ENCODE data around the gene ERGIC1.
"Not testable (repeated sequence)": the region's sequence is repeated elsewhere in the genome, so short reads cannot be mapped to it uniquely, and the experiment has no call there.

Gene ERGIC1

DNA sequence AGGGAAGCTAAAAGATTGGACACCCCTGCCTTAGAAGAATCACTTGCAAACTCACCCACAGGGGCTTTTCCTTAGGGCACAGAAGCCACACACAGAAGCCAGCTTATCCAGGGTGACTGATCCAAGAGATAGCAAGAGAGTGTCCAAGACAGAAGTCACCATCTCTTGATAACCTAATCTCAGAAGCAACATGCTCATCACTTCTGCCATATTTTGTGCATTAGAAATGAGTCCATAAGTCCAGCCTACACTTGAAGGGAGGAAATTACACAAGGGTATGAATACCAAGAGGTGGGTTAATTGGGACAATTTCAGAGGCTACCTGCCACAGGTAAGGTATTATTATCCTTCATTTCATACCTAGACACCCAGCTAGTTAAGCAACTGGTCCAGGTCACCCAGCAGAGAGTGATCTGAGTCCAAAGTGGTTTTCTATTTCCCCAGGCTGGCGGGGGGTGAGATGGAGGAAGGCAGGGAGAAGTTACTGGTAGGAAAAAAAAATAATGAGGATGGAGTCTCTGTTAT is 3.7 kb upstream of the ERGIC1 start:
- no peak for DNase-seq

DNA sequence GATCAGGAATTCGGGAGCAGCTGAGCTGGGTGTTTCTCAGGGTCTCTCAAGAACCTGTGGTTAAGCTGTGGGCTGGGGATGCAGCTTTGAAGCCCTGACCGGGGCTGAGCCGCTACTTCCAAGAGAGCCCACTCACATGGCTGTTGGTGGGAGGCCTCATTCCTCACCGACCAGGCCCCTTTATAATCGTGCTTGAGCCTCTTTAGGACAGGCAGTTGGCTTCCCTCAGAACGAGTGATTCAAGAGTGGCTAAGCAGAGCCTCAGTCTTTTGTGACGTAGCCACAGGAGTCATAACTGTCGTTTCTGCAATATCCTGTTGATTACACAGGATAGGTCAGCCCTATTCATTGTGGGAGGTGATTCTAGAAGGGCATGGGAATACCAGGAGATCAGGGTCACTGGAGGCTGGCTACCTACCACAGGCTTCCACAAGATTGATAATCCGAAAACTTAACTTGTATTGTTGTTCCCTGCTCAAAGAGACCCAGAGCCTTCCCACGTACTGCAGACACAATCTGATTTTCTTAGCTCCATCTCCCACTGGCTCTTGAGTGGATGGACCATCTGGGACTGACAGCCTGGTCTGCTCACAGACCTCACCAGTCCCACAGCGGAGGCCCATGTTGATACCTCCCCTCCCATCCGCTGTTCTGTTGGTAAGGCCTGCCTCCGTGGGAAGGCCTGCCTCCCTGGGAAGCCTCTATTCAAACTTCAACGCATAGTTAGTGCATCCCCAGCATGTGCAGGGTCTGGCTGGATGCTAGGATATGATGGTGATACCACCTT is 3.0 kb upstream of the ERGIC1 start:
- DNase-seq = no peak

DNA sequence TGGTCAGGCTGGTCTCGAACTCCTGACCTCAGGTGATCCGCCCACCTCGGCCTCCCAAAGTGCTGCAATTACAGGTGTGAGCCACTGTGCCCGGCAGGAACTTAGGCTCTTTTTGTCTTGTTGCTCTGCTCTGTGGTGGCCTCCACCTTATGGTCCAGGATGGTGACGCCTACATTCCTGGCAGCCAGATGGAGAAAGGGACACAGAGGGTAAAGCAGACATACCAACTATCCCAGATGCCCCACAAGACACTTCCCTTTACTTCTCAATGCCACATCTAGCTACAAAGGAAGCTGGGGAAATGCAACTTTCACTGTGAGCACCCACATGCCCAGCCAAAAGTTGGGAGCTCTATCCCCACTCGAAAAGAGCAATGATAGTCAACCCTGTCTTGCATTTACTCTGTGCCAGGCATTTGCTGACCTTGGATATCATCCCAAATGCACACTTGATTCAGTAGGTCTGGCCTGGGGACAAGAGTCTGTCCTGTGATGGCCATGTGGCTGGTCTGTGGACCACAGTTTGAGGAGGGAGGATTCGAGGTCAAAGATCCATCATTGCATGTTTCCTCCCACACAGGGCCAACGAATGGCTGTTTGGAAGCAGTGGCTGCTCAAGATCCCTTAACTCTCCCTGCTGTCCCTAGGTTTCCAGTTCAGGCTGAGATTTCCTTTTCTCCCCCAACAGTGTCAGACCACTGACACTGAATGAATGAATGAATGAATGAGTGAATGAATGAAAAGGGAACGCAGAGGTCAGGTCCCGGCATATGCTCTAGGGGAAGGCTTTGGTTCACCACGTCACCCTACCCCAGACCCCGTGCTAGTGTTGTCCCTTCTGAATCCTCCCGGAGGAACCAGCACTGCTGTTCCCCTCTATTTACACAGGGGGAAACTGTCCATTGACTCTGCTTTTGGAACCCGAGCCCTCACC is 1.4 kb upstream of the ERGIC1 start:
- no peak for DNase-seq

DNA sequence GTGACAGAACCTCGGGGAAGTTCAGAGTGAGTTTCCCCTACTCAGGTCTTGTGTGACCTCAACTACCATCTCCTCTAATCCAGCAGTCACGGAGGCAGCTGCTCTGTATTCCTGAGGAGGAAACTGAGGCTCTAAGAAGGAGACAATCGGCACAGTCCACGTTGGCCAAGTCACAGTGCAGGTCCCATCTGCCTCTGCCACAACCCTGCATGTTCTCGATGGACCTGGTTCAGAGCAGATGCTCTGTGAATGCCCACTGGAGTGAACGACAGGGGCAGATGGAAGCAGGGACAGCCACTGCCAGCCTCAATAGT is 722 bp upstream of the ERGIC1 start:
- no peak for DNase-seq

DNA sequence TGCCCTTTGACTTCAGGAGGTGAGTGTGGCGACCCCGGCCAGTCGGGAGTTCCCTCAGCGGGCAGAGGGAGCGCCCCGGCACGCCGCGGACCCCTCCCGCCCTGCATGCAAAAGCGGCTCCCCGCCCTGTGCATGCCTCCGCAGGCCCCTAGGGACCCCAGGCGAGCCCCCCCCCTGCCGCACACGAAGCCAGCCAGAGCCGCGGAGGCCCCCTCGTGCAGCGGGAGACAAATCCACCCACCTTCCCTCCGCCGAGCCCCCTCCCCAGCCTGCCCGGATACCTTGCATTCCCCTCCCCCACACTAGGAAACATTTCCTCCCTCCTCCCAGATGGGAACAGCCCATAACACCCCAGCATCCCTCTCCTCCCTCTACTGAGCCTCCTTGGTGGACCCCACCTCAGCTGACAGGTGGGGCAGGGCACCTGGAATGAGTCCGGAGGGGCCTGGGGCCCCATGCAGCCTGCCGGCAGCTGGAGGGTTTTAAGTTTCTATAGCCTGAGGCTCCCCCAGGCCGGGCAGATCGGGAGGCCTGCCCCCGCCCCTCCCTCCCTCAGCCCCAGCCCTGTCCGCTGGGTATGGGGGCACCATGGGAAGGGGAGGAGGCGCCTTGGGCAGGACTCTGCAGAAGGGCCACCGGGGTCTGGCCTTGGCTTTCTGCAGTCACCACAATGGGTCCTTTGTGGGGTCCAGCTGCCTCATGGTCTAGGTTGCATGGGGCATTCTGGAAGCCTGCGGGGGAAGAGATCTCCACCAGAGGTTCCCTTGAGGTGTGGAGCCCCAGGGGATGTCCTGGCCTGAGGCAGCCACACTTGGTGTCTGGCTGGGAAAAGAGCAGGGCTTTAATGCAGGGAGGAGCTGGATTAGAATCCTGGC is 601 bp downstream of the ERGIC1 start:
- DNase-seq = no peak

DNA sequence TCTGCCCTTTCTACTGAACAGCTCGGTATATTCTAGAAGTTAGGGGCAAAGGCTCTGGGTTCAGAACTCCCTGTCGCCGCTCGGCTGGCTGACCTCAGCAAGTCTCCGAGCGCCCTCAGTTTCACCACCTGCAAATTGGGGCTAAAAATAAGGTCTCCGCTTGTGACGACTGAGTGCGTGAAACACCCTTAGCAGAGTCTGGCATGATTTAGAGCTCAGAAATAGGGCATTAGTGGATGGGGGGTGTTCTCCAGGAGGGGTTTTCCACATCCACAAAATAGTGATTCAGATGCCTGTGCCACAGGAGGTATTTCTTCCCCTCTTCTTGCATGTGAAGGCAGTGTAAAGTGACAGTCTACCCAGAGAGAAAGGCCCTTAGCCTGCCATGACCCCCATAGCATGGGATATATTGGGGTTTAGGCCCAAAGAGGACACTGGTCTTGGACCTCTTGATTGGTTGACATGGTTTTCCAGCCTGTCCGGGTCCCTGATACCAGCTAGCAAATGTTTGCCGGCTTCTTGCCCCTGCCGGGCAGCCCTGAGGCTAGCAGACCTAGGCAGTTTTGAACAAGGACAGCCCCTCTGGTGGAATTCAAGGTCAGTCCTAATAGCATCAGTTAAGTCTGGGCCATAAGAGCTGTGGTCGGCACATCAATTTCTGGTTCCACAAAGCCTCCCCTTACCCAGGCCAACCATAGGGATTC is 1.4 kb downstream of the ERGIC1 start:
- DNase-seq = no peak

DNA sequence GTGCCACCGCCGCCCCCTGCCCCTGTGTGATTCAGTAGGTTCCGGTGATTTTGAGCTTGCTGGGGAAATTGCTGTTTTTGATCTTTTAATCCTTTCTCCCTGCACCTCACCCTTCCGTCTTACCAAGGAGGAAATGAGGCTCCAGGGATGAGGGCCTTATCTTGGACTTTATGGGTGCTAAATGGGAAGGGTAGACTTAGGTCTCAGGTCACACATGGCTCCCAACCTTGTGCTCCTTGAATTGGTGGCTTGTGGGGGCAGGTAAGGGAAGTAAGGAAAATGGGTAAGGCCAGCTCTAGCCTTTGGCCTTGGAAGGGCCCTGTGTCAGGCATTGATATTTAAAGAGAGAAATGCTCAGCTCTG is 1.9 kb downstream of the ERGIC1 start:
- no peak for DNase-seq

DNA sequence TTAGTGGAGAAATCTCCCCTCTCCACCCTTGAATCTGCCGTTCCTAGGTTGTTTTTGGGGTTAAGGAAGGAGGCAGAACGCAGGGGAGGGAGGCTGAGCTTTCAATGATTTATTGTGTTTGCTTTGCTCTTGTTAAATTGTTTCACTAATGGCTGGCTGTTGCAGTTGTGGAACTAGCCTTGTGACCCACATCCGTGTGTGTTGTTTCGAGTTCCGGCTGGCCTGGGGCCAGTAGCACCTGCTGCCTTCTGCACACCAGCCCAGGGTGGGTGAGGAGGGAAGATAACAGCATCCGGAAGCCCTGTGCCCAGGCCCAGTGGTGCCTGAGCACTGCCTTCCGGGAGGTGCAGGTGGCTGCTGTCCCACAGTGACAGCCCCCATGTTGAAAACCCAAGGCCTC is 3.6 kb downstream of the ERGIC1 start:
- DNase-seq = no peak

DNA sequence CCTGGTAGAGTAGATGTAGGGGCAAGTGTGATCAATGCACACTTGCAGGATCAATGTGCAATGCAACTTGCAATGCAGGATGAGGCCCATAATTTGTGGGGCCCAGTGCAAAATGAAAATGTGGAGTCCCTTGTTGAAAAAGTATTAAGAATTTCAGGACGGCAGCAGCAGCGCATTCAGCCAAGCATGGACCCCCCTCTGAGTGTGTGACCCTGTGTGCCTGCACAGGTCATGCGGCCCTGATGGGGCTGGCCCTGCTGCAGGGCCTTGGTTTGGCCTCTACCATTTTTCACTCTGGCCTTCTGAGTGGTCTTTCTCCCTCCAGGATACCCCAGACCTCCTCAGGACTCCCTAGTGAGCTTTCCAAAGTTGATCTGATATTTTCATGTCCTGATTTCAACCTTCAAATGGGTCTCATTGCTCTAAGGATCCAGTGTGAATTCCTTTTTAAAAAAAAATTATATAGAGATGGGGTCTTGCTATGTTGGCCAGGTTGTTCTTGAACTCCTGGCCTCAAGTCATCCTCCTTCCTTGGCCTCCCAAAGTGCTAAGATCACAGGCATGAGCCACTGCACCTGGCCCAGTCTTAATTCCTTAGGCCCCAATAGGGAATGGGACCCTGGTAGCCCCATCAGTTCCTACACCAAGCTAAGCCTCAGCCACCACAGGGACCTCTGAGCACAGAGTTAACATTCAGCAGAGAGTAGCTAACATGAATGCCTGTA is 4.3 kb downstream of the ERGIC1 start:
- no peak for DNase-seq

DNA sequence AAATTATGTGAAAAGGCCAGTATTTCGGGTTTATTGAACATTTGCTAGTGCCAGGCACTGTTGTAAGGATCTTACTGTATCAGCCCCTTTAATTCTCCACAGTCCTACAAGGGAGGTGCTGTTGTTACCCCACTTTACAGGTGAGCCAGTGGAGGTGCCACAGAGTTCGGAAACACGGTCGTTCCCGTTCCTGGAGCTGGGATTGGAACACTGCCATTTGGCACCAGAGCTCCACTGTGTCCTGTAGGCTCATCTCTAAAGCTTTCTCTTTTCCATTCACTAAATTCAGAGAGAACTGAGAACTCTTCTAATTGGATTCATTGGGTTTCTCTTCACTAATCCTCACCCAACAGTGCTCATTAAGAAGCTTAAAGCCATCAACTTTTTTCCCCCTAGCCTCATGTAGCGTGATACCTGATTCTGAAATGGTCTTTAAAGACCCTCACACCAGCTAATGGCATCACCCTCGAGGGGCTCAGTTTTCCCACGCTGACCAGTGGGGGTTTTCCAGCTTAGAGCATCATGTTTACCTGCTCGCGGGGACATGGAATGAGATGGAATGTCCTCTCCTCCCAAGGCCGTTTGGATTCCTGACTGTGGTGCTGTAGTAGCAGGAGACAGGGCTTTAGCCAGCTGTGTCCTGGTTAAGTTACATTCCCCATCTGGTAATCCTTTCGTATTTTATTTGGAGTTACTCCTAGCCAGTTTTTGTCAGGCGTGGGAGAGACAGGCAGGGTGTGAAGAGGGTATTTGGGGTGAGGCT is 5.8 kb downstream of the ERGIC1 start:
- DNase-seq = no peak

DNA sequence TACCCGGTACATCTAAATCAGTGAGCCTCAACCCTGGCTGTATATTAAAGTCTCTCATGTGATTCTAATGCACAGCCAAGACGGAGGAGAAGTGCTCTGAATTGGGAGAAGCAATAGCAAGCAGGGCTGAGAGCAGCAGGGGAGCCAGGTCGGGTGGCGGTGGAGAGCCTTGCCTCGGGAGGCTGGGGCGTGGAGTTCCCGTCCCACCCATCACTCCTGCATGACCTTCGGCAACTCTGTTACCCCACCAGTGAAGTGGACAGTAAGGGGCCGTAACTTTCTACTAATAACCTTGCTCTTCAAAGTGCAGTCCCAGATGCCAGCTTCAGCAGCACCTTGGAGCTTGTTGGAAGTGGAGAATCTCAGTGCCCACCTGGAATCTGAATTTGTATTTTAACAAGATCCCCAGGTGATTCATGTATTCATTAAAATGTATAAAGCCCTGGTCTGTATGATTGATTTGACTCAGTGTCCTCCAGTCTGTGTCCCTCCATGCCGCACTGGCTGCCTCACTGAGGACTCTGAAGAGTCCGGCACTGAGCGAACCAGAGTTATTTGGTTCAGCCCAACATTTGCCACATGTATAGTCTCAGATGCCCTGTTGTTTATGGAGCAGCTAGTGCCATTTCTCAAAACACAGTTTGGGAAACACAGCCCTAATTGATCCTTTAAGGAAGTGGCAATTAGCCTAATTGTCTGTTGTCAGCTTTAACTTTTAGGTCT is 6.5 kb downstream of the ERGIC1 start:
- DNase-seq = no peak

DNA sequence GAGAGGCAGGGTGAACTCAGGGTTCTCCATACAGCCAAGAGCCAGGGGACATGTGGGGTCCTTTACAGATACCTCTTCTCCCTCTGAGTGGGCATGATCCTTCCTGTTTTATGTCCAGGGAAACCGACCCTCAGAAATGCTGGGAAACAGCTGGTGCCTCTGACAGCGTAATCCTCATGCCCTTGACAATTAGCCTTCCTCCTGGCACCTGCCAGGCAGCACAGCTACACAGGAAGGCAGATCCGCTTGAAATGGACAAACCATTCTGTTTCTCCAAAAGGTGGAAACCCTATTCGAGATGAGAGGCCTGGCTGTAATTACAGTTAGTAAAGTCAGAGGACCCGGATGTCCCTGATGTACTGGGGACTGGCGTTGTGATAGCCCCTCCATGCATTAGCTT is 7.2 kb downstream of the ERGIC1 start:
- no peak for DNase-seq

DNA sequence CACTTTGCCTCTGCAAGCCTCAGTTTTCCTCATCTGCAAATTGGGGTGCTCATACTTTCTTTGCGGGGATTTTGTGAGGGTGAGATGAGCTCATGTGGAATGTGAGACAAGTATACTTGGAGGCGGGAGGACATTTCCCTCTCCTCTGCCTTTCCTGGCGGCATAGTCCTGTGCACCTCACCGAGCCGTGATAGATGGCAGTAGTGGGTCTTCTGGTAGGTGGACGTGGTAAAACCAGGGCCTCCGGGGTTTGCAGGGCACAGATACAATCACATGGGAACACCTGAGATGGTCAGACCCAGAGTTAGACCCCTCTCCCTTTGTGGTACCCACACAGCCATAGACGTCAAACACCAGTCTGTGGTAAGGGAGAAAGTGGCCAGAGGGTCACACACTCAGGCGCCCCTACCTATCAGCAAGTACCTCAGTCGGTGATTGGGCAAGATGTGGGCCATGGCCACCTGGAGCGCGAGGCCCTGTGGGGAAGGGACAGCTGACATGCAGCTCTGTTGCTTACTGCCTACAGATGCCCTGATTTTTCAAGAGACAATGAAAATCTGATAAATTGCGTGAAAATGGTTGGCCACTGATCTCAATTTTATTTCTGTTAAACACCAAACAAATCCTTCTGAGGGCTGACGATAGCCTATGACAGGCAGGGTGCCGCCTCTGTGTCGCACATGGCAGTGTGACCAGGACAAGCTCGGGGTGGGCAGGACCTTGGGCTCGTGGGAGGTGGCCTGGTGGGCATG is 9.9 kb downstream of the ERGIC1 start:
- no peak for DNase-seq

DNA sequence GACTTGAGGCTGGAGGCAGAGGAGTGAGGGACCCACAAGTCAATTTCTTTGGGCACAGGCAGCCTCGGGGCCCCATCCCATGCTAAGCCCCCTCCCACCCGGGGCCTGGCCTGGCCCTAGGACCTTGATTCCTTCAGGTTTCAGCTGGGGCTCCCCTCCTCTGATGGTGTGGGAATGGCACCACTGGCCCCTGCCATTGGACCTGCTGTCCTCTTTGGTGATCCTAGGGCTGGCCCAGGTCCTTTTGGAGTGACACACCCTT is 10.5 kb downstream of the ERGIC1 start:
- DNase-seq = no peak

DNA sequence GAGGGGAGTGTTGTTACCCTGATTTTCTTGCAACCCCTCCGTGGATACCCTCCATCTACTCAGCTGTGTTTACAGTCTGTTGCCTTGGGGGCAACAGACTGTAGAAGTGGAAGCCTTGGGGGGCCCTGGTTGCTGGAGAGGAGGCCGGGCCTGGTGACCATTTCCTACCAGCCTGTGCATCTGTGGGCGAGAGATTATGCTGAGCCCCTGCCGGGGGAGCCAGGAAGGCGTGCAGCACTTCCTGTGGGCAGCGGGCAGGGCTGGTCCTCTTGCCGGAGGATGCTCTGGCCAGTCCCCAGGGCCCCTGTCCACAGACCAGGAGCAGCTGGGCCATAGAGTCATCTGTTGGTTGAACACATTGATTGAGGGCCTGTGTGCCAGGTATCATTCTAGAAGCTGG is 11.1 kb downstream of the ERGIC1 start:
- DNase-seq = no peak

DNA sequence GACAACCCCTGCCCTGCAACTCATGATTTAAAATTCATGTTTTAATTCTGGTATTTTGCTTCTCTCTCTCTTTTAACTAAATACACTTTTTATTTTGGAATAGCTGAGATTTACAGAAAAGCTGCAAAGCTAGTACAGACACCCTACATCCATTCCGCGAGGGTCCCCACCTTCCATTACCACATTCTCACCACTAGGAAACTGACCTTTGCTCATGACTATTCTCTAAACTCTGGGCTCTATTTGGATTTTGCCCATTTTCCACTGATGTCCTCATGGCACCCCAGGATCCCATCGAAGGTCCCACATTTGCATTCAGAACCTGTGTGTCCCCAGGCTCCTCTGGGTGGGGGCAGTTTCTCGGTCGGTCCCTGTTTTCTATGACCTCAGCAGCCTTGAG is 11.5 kb downstream of the ERGIC1 start:
- DNase-seq = no peak

DNA sequence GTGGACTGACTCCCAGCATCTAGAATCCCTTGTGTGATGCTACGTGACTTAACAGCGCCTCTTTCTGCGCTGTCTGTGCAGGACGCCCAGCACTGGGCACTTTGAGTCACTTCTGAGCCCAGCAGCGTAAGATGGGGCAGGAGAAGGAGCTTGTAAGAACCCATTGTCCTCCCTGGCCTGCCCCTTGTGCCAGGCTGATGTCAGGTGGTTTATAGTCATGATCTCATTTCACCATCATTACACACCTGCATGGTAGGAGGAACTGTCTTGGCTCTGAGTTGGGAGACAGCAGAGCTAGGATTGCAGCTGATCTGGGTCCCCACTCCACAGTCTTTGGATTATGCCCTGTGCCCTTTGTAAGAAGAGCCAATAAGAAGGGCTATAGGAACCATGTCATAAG is 12.2 kb downstream of the ERGIC1 start:
- DNase-seq = no peak

DNA sequence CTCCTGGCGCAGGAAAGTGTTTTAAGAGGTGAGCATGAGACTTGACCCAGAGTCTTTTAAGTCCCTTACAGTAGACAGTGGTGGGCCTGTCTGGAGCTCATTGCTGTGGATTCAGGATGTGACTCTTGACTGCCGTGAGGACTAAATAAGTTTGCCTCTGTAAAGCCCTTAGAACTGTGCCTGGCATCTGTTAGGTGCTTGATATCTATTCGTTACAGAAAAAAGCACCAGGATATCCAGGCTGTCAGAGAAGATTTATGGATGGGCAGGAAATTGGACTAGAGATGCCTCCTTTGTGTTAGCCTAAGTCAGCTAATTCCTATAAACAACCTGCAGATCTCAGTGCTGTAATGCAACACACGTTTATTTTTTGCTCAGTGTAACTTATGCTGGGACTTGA is 12.6 kb downstream of the ERGIC1 start:
- no peak for DNase-seq

DNA sequence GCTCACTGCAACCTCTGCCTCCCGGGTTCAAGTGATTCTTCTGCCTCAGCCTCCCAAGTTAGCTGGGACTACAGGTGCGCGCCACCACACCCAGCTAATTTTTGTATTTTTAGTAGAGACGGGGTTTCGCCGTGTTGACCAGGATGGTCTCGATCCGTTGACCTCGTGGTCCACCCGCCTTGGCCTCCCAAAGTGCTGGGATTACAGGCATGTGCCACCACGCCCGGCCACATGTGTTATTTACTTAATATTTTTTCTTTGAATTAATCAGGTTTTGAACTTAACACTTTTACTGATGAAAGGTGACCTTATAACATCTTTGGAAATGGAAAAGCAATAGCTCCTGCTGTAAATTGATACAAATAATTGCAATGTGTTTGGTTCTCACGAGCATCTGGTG is 13.5 kb downstream of the ERGIC1 start:
- not testable (repeated sequence) for DNase-seq

DNA sequence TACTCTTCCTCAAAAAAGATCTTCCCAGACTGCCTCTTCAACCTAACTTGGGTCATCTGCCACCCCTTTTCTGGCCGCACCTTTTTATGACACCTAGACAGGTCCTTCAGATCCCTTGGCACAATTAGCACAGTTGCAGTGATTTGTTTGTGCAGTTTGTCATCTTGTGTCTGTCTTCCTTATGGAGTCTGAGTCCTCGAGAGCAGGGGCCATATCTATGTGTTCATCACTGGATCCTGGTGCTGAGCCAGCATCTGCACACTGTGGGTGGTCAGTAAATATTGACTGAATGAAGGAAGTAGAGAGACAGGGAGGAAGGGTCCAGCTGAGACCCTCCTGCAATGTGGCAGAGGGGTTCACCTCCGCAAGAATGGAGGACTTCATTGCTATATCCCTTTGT is 14.4 kb downstream of the ERGIC1 start:
- no peak for DNase-seq

Data from 8988T (cell line).